Pancreas (tissue), 10 donors: ENCODE measurements around the gene TCAF1. TPM values are rescaled to one million over a fixed set of nuclear protein-coding genes. Genes with fewer than 3 reads are reported as not detected.

Experiments
- ATAC-seq, 4 donors: fragments of 200-7000 bp; cut with Tn5 transposase; one replicate each; pipeline versions ENCODE4 v1.8.0 to v1.9.1; 2020; ENCODE audit warnings: mild to moderate bottlenecking in 4 of 4, moderate library complexity in 4 of 4
- DNase-seq, 6 donors: peaks; one replicate each; pipeline ENCODE4 v3.0.0-alpha.2; 2020
- FAIRE-seq: peaks from 2 replicates; lab custom pipeline; 2012; peaks lifted over from hg19 to GRCh38; lab: Jason Lieb, UNC
- H3K27ac ChIP-seq, 4 donors: fragments of 200-600 bp; sonication (generic); 1 replicate in 3 of 4; 2 replicates in 1 of 4; pipeline versions ENCODE4 v1.5.0 to v1.8.0; 2020
- H3K27me3 ChIP-seq, 4 donors: fragments of 200-600 bp; one replicate each; pipeline ENCODE4 v1.8.0; 2021
- H3K36me3 ChIP-seq, 3 donors: fragments of 200-600 bp; sonication (generic) in 1 of 3; one replicate each; pipeline versions ENCODE4 v1.5.0 to v1.8.0; 2020 to 2021
- H3K4me1 ChIP-seq, 3 donors: fragments of 200-600 bp; one replicate each; pipeline ENCODE4 v1.8.0; 2021
- H3K4me3 ChIP-seq, 4 donors: fragments of 200-600 bp; sonication (generic) in 2 of 4; one replicate each; pipeline versions ENCODE4 v1.5.0 to v1.8.0; 2020 to 2021
- H3K9me3 ChIP-seq, 4 donors: fragments of 200-600 bp; one replicate each; pipeline ENCODE4 v1.8.0; 2021
- CTCF ChIP-seq, 4 donors: fragments of 200-600 bp; sonication (generic) in 3 of 4; IDR thresholded peaks; one replicate each; pipeline versions ENCODE4 v1.5.0 to v1.8.0; 2021; ENCODE audit warnings: antibody characterized with exemption in 4 of 4
- WGBS, 2 donors: extraction: QIAGEN DNeasy Blood & Tissue Kit; methylation state at CpG; one replicate each; pipeline ENCODE4 v1.1.7; 2013; 5-methylcytosine and 5-hydroxymethylcytosine counted together
- intact Hi-C, 3 donors: fragments of 100-400 bp; cut with DNase I; formaldehyde crosslinking; loops; one replicate each; pipeline versions ENCODE4 v1.11.1 to v1.14.2; 2022
- polyA plus RNA-seq, 2 donors: library from polyadenylated mRNA; stranded (reverse); fragments of 200-250 nt; gene quantifications; one replicate each; pipeline ENCODE4 v1.2.3, GENCODE V29; 2013
- total RNA-seq, 6 donors: library from RNA; stranded (reverse); fragmentation: NEBNext Ultra II Directional in 4 of 6; extraction: Animal tissue kit (Norgen Biotek cat#: 25700) in 4 of 6; gene quantifications; one replicate each; pipeline versions ENCODE4 v1.2.1 to v1.2.4, GENCODE V29; 2021 to 2023
- donor health status: healthy with polysubstance abuse.
- donor health status: DM: no; HTN: no; CAD: no; lungs with moderate emphysema.
- donor health status: DM: no; HTN: no; CAD: no.
- donor health status: control.
- donor health status: control.
- donor health status: Bipolar disorder and iron deficiency.
- donor health status: DM: yes; HTN: yes; CAD: no.
- donor health status: DM: no; HTN: no; CAD: no.
- donor health status: DM: no; HTN: no; CAD: no.
- donor health status: DM: yes; HTN: yes; CAD: no.

Gene TCAF1
- total and polyA plus RNA-seq, 8 donors = 9.1 to 30.5 (median 19.2) TPM

- Histone ChIP-seq H3K27ac (peak overlapping the region in 2 of 4 donors; percentile 9 to 39), H3K36me3 (no peaks in the 10 kb centered on the region), H3K4me3 (no peak overlapping the region), H3K9me3 (no peaks in the 10 kb centered on the region), H3K4me1 (peaks cover 3 to 4% (median 4%) of the 10 kb centered on the region in 3 donors), H3K27me3 (no peaks in the 10 kb centered on the region)
- 91 to 94% methylated on average over 1 of the region's 1 CpG for WGBS, 2 donors
- intact Hi-C loops = no loop called here
- FAIRE-seq = no peak
- DNase-seq = no peak
- ATAC-seq = no peak
- TF ChIP-seq CTCF (IDR thresholded peaks at IDR 0.05) = no peak
Measured at GRCh38 chr7:143905509-143905908, 3.5 kb upstream of the TCAF1 start.

GRCh38 chr7:143902332-143902899, 440 bp upstream of the TCAF1 start:
- peaks cover 8 to 20% (median 18%) of the 10 kb centered on the region in 3 donors for H3K4me1 ChIP-seq
- H3K27me3 ChIP-seq = no peaks in the 10 kb centered on the region
- H3K27ac ChIP-seq = peak overlapping the region; percentile 77 to 97 (median 87)
- ATAC-seq (no peak), DNase-seq (peak in 3 of 6 donors; percentile 14 to 30 (median 21)), FAIRE-seq (no peak)
- peak overlapping the region in 2 of 4 donors; percentile 60 to 76 for H3K4me3 ChIP-seq
- H3K36me3 ChIP-seq = no peaks in the 10 kb centered on the region
- intact Hi-C loops = no loop called here
- H3K9me3 ChIP-seq = no peaks in the 10 kb centered on the region
- TF ChIP-seq CTCF (IDR thresholded peaks at IDR 0.05) = no peak
- 66% methylated on average over 14 of the region's 14 CpGs for WGBS, 2 donors

GRCh38 chr7:143901332-143901667, 676 bp downstream of the TCAF1 start:
- no peak for TF ChIP-seq CTCF (IDR thresholded peaks at IDR 0.05)
- Histone ChIP-seq H3K27ac (peak overlapping the region; percentile 77 to 97 (median 87)), H3K9me3 (no peaks in the 10 kb centered on the region), H3K36me3 (no peaks in the 10 kb centered on the region), H3K4me1 (peaks cover 8 to 20% (median 18%) of the 10 kb centered on the region in 3 donors), H3K27me3 (no peaks in the 10 kb centered on the region), H3K4me3 (peak overlapping the region; percentile 34 to 76 (median 52))
- FAIRE-seq (no peak), ATAC-seq (peak; percentile 44 to 68 (median 54)), DNase-seq (peak in 5 of 6 donors; percentile 30 to 77 (median 44))
- intact Hi-C loops = no loop called here
- WGBS, 2 donors = 0 to 1% methylated on average over 14 of the region's 14 CpGs

- peak overlapping the region in 2 of 4 donors; percentile 60 to 76 for H3K4me3 ChIP-seq
- H3K4me1 ChIP-seq = peaks cover 8 to 20% (median 18%) of the 10 kb centered on the region in 3 donors
- H3K27ac ChIP-seq = peak overlapping the region in 2 of 4 donors; percentile 23 to 35
- H3K9me3 ChIP-seq = no peaks in the 10 kb centered on the region
- no peak for DNase-seq
- FAIRE-seq = no peak
- no peaks in the 10 kb centered on the region for H3K27me3 ChIP-seq
- TF ChIP-seq CTCF (IDR thresholded peaks at IDR 0.05) = no peak
- no peak for ATAC-seq
- intact Hi-C loops = no loop called here
- no peaks in the 10 kb centered on the region for H3K36me3 ChIP-seq
- WGBS, 2 donors = 43 to 45% methylated on average over 5 of the region's 5 CpGs
Measured at GRCh38 chr7:143900230-143900766, 1.7 kb downstream of the TCAF1 start.

- WGBS, 2 donors = 96 to 100% methylated on average over 1 of the region's 1 CpG
- DNase-seq (no peak), ATAC-seq (no peak), FAIRE-seq (no peak)
- Histone ChIP-seq H3K27me3 (no peaks in the 10 kb centered on the region), H3K27ac (no peak overlapping the region), H3K4me3 (no peak overlapping the region), H3K4me1 (peaks cover 8 to 20% (median 18%) of the 10 kb centered on the region in 3 donors), H3K9me3 (no peaks in the 10 kb centered on the region), H3K36me3 (no peaks in the 10 kb centered on the region)
- intact Hi-C loops = no loop called here
- no peak for TF ChIP-seq CTCF (IDR thresholded peaks at IDR 0.05)
Measured at GRCh38 chr7:143898810-143899209, 3.2 kb downstream of the TCAF1 start.
